Loucy (cell line): ENCODE data around the gene STPG4.
"Not testable (repeated sequence)": the region's sequence is repeated elsewhere in the genome, so short reads cannot be mapped to it uniquely, and the experiment has no call there.

Experiments used
- H2AFZ ChIP-seq: fragments of 200-600 bp; sonication (generic); 2 replicates; pipeline ENCODE4 v1.6.0; 2016; ENCODE audit warnings: antibody characterized with exemption, mild to moderate bottlenecking, low read length, moderate library complexity
- H3F3A ChIP-seq: fragments of 200-600 bp; 2 replicates; pipeline ENCODE4 v1.6.0; 2016; ENCODE audit warnings: antibody characterized with exemption, low read depth, mild to moderate bottlenecking
- H3K27me3 ChIP-seq: fragments of 200-600 bp; sonication (generic); 2 replicates; pipeline ENCODE4 v1.6.1; 2014; ENCODE audit warnings: low read length, mild to moderate bottlenecking; ENCODE audit not compliant: insufficient read depth, poor library complexity, severe bottlenecking
- H3K36me3 ChIP-seq: fragments of 200-600 bp; sonication (generic); 2 replicates; pipeline ENCODE4 v1.6.1; 2016; ENCODE audit warnings: low read length; ENCODE audit not compliant: insufficient read depth
- H3K4me1 ChIP-seq: fragments of 200-600 bp; sonication (generic); 2 replicates; pipeline ENCODE4 v1.5.1; 2014; ENCODE audit warnings: low read length, mild to moderate bottlenecking; ENCODE audit not compliant: insufficient read depth, poor library complexity, severe bottlenecking
- H3K4me2 ChIP-seq: fragments of 200-600 bp; sonication (generic); 2 replicates; pipeline ENCODE4 v1.6.0; 2014; ENCODE audit warnings: antibody characterized with exemption, low read length, low read depth, mild to moderate bottlenecking; ENCODE audit not compliant: poor library complexity, severe bottlenecking
- H3K4me3 ChIP-seq: fragments of 200-600 bp; sonication (generic); 2 replicates; pipeline ENCODE4 v1.5.1; 2014; ENCODE audit warnings: low read length, mild to moderate bottlenecking, mixed read lengths; ENCODE audit not compliant: poor library complexity, severe bottlenecking
- H3K79me2 ChIP-seq: fragments of 200-600 bp; sonication (generic); 2 replicates; pipeline ENCODE4 v1.6.1; 2014; ENCODE audit warnings: low read length; ENCODE audit not compliant: insufficient read depth
- H3K9ac ChIP-seq: fragments of 200-600 bp; sonication (generic); 2 replicates; pipeline ENCODE4 v1.6.0; 2014; ENCODE audit warnings: mild to moderate bottlenecking, low read depth, low read length, moderate library complexity; ENCODE audit not compliant: poor library complexity, severe bottlenecking
- H3K9me2 ChIP-seq: fragments of 200-600 bp; sonication (generic); replicated peaks from 2 replicates; pipeline ENCODE4 v1.6.1; 2016; ENCODE audit warnings: low read depth, low read length, mixed read lengths
- H3K9me3 ChIP-seq: fragments of 200-600 bp; sonication (generic); 2 replicates; pipeline ENCODE4 v1.6.1; 2014; ENCODE audit warnings: mild to moderate bottlenecking, antibody characterized with exemption, low read length, low read depth; ENCODE audit not compliant: insufficient read depth
- H4K20me1 ChIP-seq: fragments of 200-600 bp; sonication (generic); 2 replicates; pipeline ENCODE4 v1.6.0; 2014; ENCODE audit warnings: antibody characterized with exemption, low read length, mild to moderate bottlenecking; ENCODE audit not compliant: insufficient read depth, poor library complexity, severe bottlenecking
- EZH2phosphoT487 ChIP-seq: fragments of 200-600 bp; IDR thresholded peaks from 2 replicates; pipeline ENCODE4 v1.6.1; 2018; ENCODE audit warnings: antibody characterized with exemption, mild to moderate bottlenecking, moderate library complexity, borderline replicate concordance
- TF ChIP-seq, protein P1 (sequence below): fragments of 200-600 bp; sonication (generic); conservative IDR thresholded peaks from 2 replicates; pipeline ENCODE4 v1.5.1; 2014; ENCODE audit warnings: mild to moderate bottlenecking, antibody characterized with exemption, low read length

The STPG4 gene

DNA sequence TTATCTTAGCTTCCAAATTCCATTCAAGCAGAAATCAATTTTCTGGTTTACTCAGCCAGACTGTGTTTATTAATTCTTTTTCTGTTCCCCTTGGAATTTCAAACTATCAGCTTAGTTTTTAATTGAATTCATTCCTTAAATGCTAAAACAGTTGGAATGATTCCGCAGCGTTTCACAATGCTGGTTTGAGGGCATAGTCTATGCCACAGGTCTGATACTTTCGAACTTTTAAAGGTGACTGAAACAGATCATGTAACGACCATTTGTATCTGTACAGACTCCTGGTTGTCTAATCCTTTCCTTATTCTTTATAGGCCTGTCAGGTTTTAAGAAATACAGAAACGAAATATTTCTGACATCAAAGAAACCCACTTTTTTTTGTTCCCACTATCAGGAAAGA lies 45.4 kb downstream of the STPG4 start:
- H3K9me2 ChIP-seq: no peaks in the 10 kb centered on the region
- TF ChIP-seq EZH2phosphoT487: no peak
- TF ChIP-seq, protein P1, sequence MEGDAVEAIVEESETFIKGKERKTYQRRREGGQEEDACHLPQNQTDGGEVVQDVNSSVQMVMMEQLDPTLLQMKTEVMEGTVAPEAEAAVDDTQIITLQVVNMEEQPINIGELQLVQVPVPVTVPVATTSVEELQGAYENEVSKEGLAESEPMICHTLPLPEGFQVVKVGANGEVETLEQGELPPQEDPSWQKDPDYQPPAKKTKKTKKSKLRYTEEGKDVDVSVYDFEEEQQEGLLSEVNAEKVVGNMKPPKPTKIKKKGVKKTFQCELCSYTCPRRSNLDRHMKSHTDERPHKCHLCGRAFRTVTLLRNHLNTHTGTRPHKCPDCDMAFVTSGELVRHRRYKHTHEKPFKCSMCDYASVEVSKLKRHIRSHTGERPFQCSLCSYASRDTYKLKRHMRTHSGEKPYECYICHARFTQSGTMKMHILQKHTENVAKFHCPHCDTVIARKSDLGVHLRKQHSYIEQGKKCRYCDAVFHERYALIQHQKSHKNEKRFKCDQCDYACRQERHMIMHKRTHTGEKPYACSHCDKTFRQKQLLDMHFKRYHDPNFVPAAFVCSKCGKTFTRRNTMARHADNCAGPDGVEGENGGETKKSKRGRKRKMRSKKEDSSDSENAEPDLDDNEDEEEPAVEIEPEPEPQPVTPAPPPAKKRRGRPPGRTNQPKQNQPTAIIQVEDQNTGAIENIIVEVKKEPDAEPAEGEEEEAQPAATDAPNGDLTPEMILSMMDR: no peak
- no peak overlapping the region for H3K4me2 ChIP-seq
- H3F3A ChIP-seq: no peaks in the 10 kb centered on the region
- H3K4me1 ChIP-seq: no peaks in the 10 kb centered on the region
- no peaks in the 10 kb centered on the region for H3K27me3 ChIP-seq
- no peaks in the 10 kb centered on the region for H3K36me3 ChIP-seq
- no peaks in the 10 kb centered on the region for H3K9me3 ChIP-seq
- no peak overlapping the region for H2AFZ ChIP-seq
- no peaks in the 10 kb centered on the region for H3K79me2 ChIP-seq
- no peak overlapping the region for H3K9ac ChIP-seq
- no peak overlapping the region for H3K4me3 ChIP-seq
- H4K20me1 ChIP-seq: no peaks in the 10 kb centered on the region

DNA sequence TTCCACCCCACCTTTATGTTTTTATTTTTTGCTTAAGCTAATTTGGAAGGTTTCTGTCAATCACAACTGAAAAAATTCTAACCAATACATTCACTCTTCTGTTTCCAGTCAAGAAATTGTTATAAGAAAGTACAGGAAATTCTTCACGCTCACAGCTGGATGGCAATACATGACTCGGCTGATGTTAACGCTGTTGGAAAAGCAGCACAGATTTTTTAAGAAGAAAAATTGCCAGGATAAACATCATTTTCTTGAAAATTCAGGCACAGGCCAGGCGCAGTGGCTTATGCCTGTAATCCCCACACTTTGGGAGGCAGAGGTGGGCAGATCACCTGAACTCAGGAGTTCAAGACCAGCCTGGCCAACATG lies 46.1 kb downstream of the STPG4 start:
- Histone ChIP-seq H2AFZ (no peak overlapping the region), H4K20me1 (no peaks in the 10 kb centered on the region), H3F3A (no peaks in the 10 kb centered on the region), H3K9ac (no peak overlapping the region), H3K27me3 (no peaks in the 10 kb centered on the region), H3K4me2 (no peak overlapping the region), H3K4me3 (no peak overlapping the region), H3K9me3 (no peaks in the 10 kb centered on the region), H3K79me2 (no peaks in the 10 kb centered on the region), H3K9me2 (no peaks in the 10 kb centered on the region), H3K36me3 (no peaks in the 10 kb centered on the region), H3K4me1 (no peaks in the 10 kb centered on the region)
- TF ChIP-seq, protein P1: no peak
- TF ChIP-seq EZH2phosphoT487: no peak

DNA sequence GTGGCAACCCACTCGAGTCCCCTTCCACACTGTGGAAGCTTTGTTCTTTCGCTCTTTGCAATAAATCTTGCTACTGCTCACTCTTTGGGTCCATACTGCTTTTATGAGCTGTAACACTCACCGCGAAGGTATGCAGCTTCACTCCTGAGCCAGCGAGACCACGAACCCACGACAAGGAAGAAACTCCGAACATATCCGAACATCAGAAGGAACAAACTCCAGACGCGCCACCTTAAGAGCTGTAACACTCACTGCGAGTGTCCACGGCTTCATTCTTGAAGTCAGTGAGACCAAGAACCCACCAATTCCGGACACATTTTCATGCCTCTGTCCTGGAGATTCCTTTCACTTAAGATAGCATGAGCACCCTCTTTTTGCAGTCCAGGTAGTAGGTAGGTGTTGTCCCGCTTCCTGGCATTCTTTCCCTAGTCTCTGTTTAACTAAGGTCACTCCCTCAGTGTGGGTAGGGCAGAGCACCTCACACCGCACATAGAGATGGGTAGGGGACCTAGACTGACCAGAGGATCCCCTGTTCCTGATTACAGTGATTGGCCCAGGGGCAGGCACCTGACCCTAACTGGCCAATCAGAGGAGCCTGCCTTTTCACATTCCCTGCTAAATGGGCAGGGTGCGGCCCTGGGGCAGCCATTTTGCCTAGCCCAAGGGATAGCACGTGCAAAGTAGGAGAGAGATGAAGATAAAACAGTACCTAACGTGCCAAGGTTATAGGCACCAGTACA lies 46.7 kb downstream of the STPG4 start:
- H3K9ac ChIP-seq, H3K9me3 ChIP-seq, H2AFZ ChIP-seq, H3K36me3 ChIP-seq, H3K4me3 ChIP-seq, H4K20me1 ChIP-seq, H3K4me2 ChIP-seq, H3K27me3 ChIP-seq, H3F3A ChIP-seq, H3K79me2 ChIP-seq, H3K9me2 ChIP-seq, H3K4me1 ChIP-seq: not testable (repeated sequence)

DNA sequence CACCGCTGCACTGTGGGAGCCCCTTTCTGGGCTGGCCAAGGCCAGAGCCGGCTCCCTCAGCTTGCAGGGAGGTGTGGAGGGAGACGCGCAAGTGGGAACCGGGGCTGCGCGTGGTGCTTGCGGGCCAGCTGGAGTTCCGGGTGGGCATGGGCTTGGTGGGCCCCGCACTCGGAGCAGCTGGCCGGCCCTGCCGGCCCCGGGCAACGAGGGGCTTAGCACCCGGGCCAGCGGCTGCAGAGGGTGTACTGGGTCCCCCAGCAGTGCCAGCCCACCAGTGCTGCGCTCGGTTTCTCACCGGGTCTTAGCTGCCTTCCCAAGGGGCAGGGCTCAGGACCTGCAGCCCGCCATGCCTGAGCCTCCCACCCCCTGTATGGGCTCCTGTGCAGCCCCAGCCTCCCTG lies 47.9 kb downstream of the STPG4 start:
- H3K9me2 ChIP-seq, H2AFZ ChIP-seq, H3K4me1 ChIP-seq, H3K9me3 ChIP-seq, H4K20me1 ChIP-seq, H3K4me3 ChIP-seq, H3K27me3 ChIP-seq, H3K4me2 ChIP-seq, H3K36me3 ChIP-seq, H3F3A ChIP-seq, H3K79me2 ChIP-seq, H3K9ac ChIP-seq: not testable (repeated sequence)

DNA sequence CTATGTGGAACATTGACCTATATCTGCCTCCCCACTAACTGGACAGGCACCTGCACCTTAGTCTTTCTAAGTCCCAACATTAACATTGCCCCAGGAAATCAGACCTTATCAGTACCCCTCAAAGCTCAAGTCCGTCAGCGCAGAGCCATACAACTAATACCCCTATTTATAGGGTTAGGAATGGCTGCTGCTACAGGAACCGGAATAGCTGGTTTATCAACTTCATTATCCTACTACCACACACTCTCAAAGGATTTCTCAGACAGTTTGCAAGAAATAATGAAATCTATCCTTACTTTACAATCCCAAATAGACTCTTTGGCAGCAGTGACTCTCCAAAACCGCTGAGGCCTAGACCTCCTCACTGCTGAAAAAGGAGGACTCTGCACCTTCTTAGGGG lies 48.9 kb downstream of the STPG4 start:
- H3K79me2 ChIP-seq, H3K4me1 ChIP-seq, H3K9me3 ChIP-seq, H2AFZ ChIP-seq, H3K36me3 ChIP-seq, H3K4me2 ChIP-seq, H3K4me3 ChIP-seq, H3K9me2 ChIP-seq, H3F3A ChIP-seq, H3K9ac ChIP-seq, H4K20me1 ChIP-seq, H3K27me3 ChIP-seq: not testable (repeated sequence)

DNA sequence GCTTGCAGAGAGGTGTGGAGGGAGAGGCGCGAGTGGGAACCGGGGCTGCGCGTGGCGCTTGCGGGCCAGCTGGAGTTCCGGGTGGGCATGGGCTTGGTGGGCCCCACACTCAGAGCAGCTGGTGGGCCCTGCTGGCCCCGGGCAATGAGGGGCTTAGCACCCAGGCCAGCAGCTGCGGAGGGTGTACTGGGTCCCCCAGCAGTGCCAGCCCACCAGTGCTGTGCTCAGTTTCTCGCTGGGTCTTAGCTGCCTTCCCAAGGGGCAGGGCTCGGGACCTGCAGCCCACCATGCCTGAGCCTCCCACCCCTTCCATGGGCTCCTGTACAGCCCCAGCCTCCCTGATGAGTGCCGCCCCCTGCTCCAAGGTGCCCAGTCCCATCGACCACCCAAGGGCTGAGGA lies 55.4 kb downstream of the STPG4 start:
- H4K20me1 ChIP-seq, H3K4me3 ChIP-seq, H3K79me2 ChIP-seq, H3K9me2 ChIP-seq, H2AFZ ChIP-seq, H3K9me3 ChIP-seq, H3F3A ChIP-seq, H3K4me1 ChIP-seq, H3K4me2 ChIP-seq, H3K36me3 ChIP-seq, H3K27me3 ChIP-seq, H3K9ac ChIP-seq: not testable (repeated sequence)
